Natural killer cell (primary cell): Measurements from ENCODE around the gene ERAL1. TPM values are rescaled to one million over a fixed set of nuclear protein-coding genes. Genes with fewer than 3 reads are reported as not detected.

Experiments
- ATAC-seq, 3 donors: fragments of 150-1000 bp in 2 of 3; fragments of 200-7000 bp in 1 of 3; cut with Tn5 transposase; 1 replicate in 1 of 3; 2 replicates in 2 of 3; pipeline ENCODE4 v1.10.0; 2021; ENCODE audit warnings: mild to moderate bottlenecking in 2 of 3, moderate library complexity in 2 of 3
- DNase-seq, 2 donors: peaks; one replicate each; pipeline versions ENCODE4 v3.0.0 to v3.0.0-alpha.2; 2013 to 2021; ENCODE audit warnings: mixed read lengths in 1 of 2
- H3K27ac ChIP-seq: one replicate; pipeline ENCODE4 v1.5.1; 2013; ENCODE audit warnings: mild to moderate bottlenecking, low read length
- H3K27me3 ChIP-seq: one replicate; pipeline ENCODE4 v1.6.1; 2013; ENCODE audit warnings: low read length; ENCODE audit not compliant: control insufficient read depth, insufficient read depth
- H3K36me3 ChIP-seq: one replicate; pipeline ENCODE4 v1.6.1; 2013; ENCODE audit warnings: low read length; ENCODE audit not compliant: control insufficient read depth, insufficient read depth
- H3K4me1 ChIP-seq: one replicate; pipeline ENCODE4 v1.6.1; 2013; ENCODE audit warnings: low read length; ENCODE audit not compliant: control insufficient read depth, insufficient read depth
- H3K4me3 ChIP-seq: one replicate; pipeline ENCODE4 v1.5.1; 2013; ENCODE audit warnings: low read length
- H3K9me3 ChIP-seq: one replicate; pipeline ENCODE4 v1.6.1; 2013; ENCODE audit warnings: low read length; ENCODE audit not compliant: control insufficient read depth, insufficient read depth
- H3K27ac Mint-ChIP-seq, 2 donors: one replicate each; pipeline ENCODE4 v1.8.0; 2022; ENCODE audit warnings: mild to moderate bottlenecking in 2 of 2, mixed read lengths in 2 of 2, moderate library complexity in 1 of 2
- H3K27me3 Mint-ChIP-seq, 2 donors: one replicate each; pipeline ENCODE4 v1.8.0; 2022; ENCODE audit warnings: low read depth in 2 of 2, mixed read lengths in 2 of 2
- H3K36me3 Mint-ChIP-seq: one replicate; pipeline ENCODE4 v1.8.0; 2022; ENCODE audit warnings: mixed read lengths
- H3K4me1 Mint-ChIP-seq, 2 donors: one replicate each; pipeline ENCODE4 v1.8.0; 2022; ENCODE audit warnings: mixed read lengths in 2 of 2
- H3K4me3 Mint-ChIP-seq: one replicate; pipeline ENCODE4 v1.8.0; 2022; ENCODE audit warnings: mild to moderate bottlenecking, moderate library complexity, mixed read lengths
- H3K9me3 Mint-ChIP-seq, 2 donors: one replicate each; pipeline ENCODE4 v1.8.0; 2022; ENCODE audit warnings: mixed read lengths in 2 of 2
- CTCF ChIP-seq: fragments of 200-600 bp; IDR thresholded peaks from one replicate; pipeline ENCODE4 v1.8.0; 2022; ENCODE audit warnings: antibody characterized with exemption
- WGBS: methylation state at CpG from one replicate; pipeline ENCODE4 v1.1.7; 2013; ENCODE audit warnings: missing lambda C conversion rate; ENCODE audit not compliant: insufficient coverage; 5-methylcytosine and 5-hydroxymethylcytosine counted together
- intact Hi-C: fragments of 100-400 bp; cut with micrococcal nuclease; formaldehyde crosslinking; loops from one replicate; pipeline ENCODE4 v1.14.2; 2022
- total RNA-seq, 4 donors: library from RNA; stranded (reverse); fragments of 120-200 nt in 1 of 4; gene quantifications; one replicate each; pipeline versions ENCODE4 v1.2.3 to v1.2.4, GENCODE V29; 2013 to 2022

The ERAL1 gene
- total RNA-seq, 3 donors from 2014 or later (not counting 1 experiment from before 2014, with no cell fraction given): 20.9 to 35.2 (median 27.3) TPM

GRCh38 chr17:28885951-28886350 lies 31.1 kb downstream of the ERAL1 start:
- Histone ChIP-seq H3K27me3 (no peaks in the 10 kb centered on the region), H3K27ac (no peak overlapping the region), H3K4me1 (peaks cover 13% of the 10 kb centered on the region), H3K4me3 (no peak overlapping the region), H3K9me3 (no peaks in the 10 kb centered on the region), H3K36me3 (peaks cover 60% of the 10 kb centered on the region)
- WGBS: 96% methylated on average over 10 of the region's 10 CpGs
- Mint-ChIP-seq H3K4me3 (no peak overlapping the region), H3K27ac (no peak overlapping the region), H3K27me3 (no peaks in the 10 kb centered on the region), H3K9me3 (no peaks in the 10 kb centered on the region), H3K36me3 (no peaks in the 10 kb centered on the region), H3K4me1 (peaks cover 16 to 23% of the 10 kb centered on the region in 2 donors)
- ATAC-seq (no peak), DNase-seq (no peak)
- no peak for TF ChIP-seq CTCF
- intact Hi-C loops: no loop called here

GRCh38 chr17:28887871-28888471 lies 33.2 kb downstream of the ERAL1 start:
- H3K9me3 Mint-ChIP-seq: no peaks in the 10 kb centered on the region
- no peak overlapping the region for H3K4me3 ChIP-seq
- WGBS: 87% methylated on average over 10 of the region's 12 CpGs
- intact Hi-C loops: no loop called here
- DNase-seq (no peak), ATAC-seq (no peak)
- H3K4me1 Mint-ChIP-seq: peaks cover 32 to 37% of the 10 kb centered on the region in 2 donors
- H3K27me3 Mint-ChIP-seq: no peaks in the 10 kb centered on the region
- no peak overlapping the region for H3K27ac ChIP-seq
- TF ChIP-seq CTCF: no peak
- H3K4me1 ChIP-seq: peaks cover 25% of the 10 kb centered on the region
- H3K4me3 Mint-ChIP-seq: no peak overlapping the region
- peaks cover 43% of the 10 kb centered on the region for H3K36me3 ChIP-seq
- no peaks in the 10 kb centered on the region for H3K9me3 ChIP-seq
- H3K27ac Mint-ChIP-seq: no peak overlapping the region
- no peaks in the 10 kb centered on the region for H3K36me3 Mint-ChIP-seq
- H3K27me3 ChIP-seq: no peaks in the 10 kb centered on the region

DNA sequence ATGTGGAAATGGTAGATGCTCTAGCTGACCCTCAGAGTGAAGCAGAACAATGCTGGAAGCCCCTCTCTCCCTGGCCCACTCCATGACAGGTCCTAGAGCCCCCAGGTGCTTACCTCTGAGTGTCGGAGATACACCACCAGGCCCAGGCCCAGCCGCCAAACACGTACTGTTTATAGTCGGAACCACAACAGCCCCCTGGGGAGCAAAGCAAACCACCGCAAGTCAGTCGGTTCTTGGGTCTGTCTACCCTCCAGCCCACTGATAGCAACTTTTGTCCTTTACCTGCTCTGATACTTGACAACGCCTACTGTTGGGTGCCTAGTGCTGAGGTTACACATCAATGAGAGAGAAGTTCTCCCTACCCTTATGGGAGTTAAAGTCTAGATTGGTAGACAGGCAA lies 34.0 kb downstream of the ERAL1 start:
- TF ChIP-seq CTCF: no peak
- Histone ChIP-seq H3K4me1 (peaks cover 34% of the 10 kb centered on the region), H3K4me3 (no peak overlapping the region), H3K9me3 (no peaks in the 10 kb centered on the region), H3K27me3 (no peaks in the 10 kb centered on the region), H3K27ac (no peak overlapping the region), H3K36me3 (peaks cover 34% of the 10 kb centered on the region)
- Mint-ChIP-seq H3K27me3 (no peaks in the 10 kb centered on the region), H3K36me3 (no peaks in the 10 kb centered on the region), H3K27ac (no peak overlapping the region), H3K4me3 (no peak overlapping the region), H3K9me3 (no peaks in the 10 kb centered on the region), H3K4me1 (peaks cover 40 to 46% of the 10 kb centered on the region in 2 donors)
- intact Hi-C loops: no loop called here
- DNase-seq (no peak), ATAC-seq (no peak)
- WGBS: 74% methylated on average over 6 of the region's 7 CpGs

DNA sequence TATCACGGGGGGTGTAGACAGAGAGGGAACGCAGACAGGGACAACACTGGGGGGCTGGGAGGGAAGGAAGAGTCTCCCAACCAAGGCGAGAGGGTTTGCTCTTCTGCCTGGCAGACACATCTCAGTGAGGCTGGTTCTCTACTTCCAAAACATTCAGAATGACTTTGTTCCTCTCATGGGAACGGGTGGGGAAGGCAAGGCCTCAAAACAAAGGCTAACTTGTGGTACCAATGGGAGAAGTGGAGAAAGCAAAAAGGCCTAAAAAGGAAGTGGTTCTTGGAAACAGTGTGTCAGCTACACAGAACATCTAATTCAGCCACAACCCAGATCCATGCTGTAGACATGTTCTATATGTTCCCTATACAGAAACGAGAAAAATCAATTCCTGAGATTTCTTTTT lies 35.2 kb downstream of the ERAL1 start:
- H3K36me3 ChIP-seq: peaks cover 23% of the 10 kb centered on the region
- 80% methylated on average over 5 of the region's 5 CpGs for WGBS
- H3K27me3 Mint-ChIP-seq: no peaks in the 10 kb centered on the region

More for the DNA sequence above, 35.2 kb downstream of the ERAL1 start:
- Mint-ChIP-seq H3K4me3 (no peak overlapping the region), H3K36me3 (no peaks in the 10 kb centered on the region), H3K4me1 (peaks cover 41 to 44% of the 10 kb centered on the region in 2 donors), H3K9me3 (no peaks in the 10 kb centered on the region), H3K27ac (no peak overlapping the region)
- H3K4me3 ChIP-seq: no peak overlapping the region
- no peak overlapping the region for H3K27ac ChIP-seq
- ATAC-seq: no peak
- intact Hi-C loops: loop anchor here (10.0 kb wide), 1 partner anchor 45 kb away; the partner anchor contains the start of gene FAM222B
- TF ChIP-seq CTCF: no peak
- DNase-seq: no peak
- no peaks in the 10 kb centered on the region for H3K27me3 ChIP-seq
- no peaks in the 10 kb centered on the region for H3K9me3 ChIP-seq
- H3K4me1 ChIP-seq: peaks cover 45% of the 10 kb centered on the region
